ENCODE results near the gene WNT7B.

GRCh38 chr22:45926433-45926832, 50.5 kb downstream of the WNT7B start:
- TF ChIP-seq, protein P1, sequence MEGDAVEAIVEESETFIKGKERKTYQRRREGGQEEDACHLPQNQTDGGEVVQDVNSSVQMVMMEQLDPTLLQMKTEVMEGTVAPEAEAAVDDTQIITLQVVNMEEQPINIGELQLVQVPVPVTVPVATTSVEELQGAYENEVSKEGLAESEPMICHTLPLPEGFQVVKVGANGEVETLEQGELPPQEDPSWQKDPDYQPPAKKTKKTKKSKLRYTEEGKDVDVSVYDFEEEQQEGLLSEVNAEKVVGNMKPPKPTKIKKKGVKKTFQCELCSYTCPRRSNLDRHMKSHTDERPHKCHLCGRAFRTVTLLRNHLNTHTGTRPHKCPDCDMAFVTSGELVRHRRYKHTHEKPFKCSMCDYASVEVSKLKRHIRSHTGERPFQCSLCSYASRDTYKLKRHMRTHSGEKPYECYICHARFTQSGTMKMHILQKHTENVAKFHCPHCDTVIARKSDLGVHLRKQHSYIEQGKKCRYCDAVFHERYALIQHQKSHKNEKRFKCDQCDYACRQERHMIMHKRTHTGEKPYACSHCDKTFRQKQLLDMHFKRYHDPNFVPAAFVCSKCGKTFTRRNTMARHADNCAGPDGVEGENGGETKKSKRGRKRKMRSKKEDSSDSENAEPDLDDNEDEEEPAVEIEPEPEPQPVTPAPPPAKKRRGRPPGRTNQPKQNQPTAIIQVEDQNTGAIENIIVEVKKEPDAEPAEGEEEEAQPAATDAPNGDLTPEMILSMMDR (IDR thresholded peaks at IDR 0.05), result no peak
- TF ChIP-seq POLR2A (IDR thresholded peaks at IDR 0.05), result no peak
- no peak for TF ChIP-seq POLR2AphosphoS5 (IDR thresholded peaks at IDR 0.05)
